GM19023 (cell line): ENCODE results near the gene NELFB.

Experiments
- ATAC-seq: cut with Tn5 transposase; IDR thresholded peaks from one replicate; pipeline ENCODE4 v1.9.1; 2021; ENCODE audit warnings: mild to moderate bottlenecking, moderate library complexity; ENCODE audit not compliant: unreplicated experiment

NELFB gene

GRCh38 chr9:137254624-137255447 lies at the start of gene NELFB:
NELFB (plus strand) TSS chr9:137255327.
- peak; percentile 75 for ATAC-seq

GRCh38 chr9:137206602-137207001 lies 48.5 kb upstream of the NELFB start:
- ATAC-seq, result no peak

GRCh38 chr9:137211532-137211931 lies 43.6 kb upstream of the NELFB start:
- ATAC-seq, result no peak

- no peak for ATAC-seq
These were observed 42.6 kb upstream of the NELFB start for GRCh38 chr9:137212520-137212919.

- ATAC-seq, result no peak
These were observed 41.7 kb upstream of the NELFB start for GRCh38 chr9:137213160-137214060.

- no peak for ATAC-seq
These were observed 40.5 kb upstream of the NELFB start for GRCh38 chr9:137214620-137215019.

GRCh38 chr9:137215196-137215986 lies 39.7 kb upstream of the NELFB start:
- ATAC-seq, result no peak

GRCh38 chr9:137216188-137216965 lies 38.8 kb upstream of the NELFB start:
- ATAC-seq, result no peak

- ATAC-seq, result no peak
These were observed 37.6 kb upstream of the NELFB start for GRCh38 chr9:137217276-137218211.

GRCh38 chr9:137218212-137218753 lies 36.8 kb upstream of the NELFB start:
- ATAC-seq, result no peak

- ATAC-seq, result no peak
These were observed 36.3 kb upstream of the NELFB start for GRCh38 chr9:137218754-137219271.

- ATAC-seq, result no peak
These were observed 35.3 kb upstream of the NELFB start for GRCh38 chr9:137219757-137220316.

GRCh38 chr9:137220317-137221094 lies 34.6 kb upstream of the NELFB start:
- ATAC-seq, result no peak

- ATAC-seq, result no peak
These were observed 34.0 kb upstream of the NELFB start for GRCh38 chr9:137221095-137221505.

- ATAC-seq, result no peak
These were observed 33.5 kb upstream of the NELFB start for GRCh38 chr9:137221506-137222111.

- peak; percentile 2 for ATAC-seq
These were observed 32.7 kb upstream of the NELFB start, which contains the start of gene RNF208 for GRCh38 chr9:137222190-137223077. RNF208 (minus strand) TSS chr9:137222240; CDS start chr9:137221212, 1,028 bp downstream.
